GM19025 (cell line): ENCODE data around the gene SPEG.
"Not testable (repeated sequence)": the region's sequence is repeated elsewhere in the genome, so short reads cannot be mapped to it uniquely, and the experiment has no call there.

Experiments
- ATAC-seq: cut with Tn5 transposase; IDR thresholded peaks from one replicate; pipeline ENCODE4 v1.9.1; 2021; ENCODE audit warnings: mild to moderate bottlenecking, low read depth, moderate library complexity; ENCODE audit not compliant: unreplicated experiment

Gene SPEG

DNA sequence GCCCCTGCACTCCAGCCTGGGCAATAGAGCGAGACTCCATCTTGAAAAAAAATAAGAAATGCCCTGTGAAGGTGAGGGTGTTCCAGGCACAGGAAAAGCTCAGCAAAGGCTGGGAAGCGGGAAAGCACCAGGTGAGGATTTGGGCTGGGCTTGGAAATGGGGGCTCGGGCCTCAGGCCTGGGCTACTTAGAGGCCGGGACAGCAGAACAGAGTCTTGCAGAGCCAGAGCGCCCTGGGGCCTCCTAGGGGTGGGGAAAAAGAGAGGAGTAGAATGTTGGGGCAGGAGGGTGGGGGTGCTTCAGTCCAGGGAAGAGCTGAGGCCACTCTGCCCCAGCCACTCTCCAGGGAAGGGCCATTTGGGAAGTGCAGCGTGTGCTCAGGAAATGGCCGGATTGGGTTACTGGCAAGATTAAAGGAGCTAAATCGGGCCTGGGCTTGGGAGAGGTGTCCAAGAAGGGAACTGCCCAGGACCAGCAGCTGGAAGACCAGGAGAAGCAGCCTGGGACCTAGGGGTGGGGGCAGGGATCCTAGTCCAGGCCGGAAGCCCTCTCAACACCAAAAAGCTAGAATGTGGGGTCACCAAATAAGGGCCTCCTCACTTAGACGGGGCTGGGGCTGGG, 30.2 kb upstream of the SPEG start:
- no peak for ATAC-seq

- ATAC-seq: no peak
Observed at GRCh38 chr2:219404954-219405353, 29.7 kb upstream of the SPEG start.

DNA sequence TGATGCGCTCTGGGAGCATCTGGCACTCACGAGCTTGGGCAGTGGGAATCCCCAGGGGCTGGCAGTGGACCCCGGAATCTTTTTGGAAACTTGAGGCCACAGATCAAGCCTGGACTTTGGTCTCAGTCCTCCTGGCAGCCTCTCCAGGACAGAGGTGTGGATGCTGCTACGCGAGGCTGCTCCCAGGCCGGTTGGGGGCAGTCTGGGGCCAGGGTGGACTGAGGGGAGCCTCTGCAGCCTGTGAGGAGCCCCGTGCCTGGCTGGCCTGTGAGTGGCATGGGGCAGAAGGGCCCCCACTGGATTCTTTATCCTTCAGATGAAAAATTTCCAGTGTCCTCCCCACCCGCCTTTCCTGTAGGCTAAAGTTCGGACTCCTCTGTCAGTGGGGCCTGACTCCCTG, 29.2 kb upstream of the SPEG start:
- no peak for ATAC-seq

GRCh38 chr2:219405958-219406860, 28.4 kb upstream of the SPEG start:
- ATAC-seq: no peak

DNA sequence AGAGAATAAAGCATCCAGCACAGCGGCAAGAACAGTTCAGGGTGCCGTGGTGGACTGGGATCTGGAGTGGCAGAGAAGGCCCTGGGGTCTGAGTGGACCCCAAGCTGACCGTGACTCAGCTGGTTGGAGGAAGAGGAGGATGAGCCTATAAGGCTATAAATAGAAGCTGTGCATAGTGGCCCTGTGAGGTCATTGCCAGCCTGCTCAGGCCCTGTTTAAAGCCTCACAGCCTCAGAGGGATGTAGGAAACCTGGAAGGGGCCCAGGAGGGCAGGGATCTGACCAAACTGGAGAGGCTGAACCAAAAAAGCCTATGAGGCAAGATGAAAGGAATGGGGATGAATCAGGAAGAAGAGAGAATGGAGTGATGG, 27.8 kb upstream of the SPEG start:
- no peak for ATAC-seq

DNA sequence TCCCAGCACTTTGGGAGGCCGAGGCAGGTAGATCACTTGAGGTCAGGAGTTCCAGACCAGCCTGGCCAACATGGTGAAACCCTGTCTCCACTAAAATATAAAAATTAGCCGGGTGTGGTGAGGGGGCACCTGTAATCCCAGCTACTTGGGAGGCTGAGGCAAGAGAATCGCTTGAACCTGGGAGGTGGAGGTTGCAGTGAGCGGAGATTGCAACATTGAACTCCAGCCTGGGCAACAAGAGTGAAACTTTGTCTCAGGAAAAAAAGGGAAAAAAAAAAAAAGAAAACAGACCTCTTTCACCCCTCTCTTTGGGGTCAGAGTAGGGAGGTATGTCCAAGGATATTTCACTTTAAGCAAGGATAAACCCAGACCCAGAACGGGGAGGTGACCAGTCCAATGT, 27.3 kb upstream of the SPEG start:
- ATAC-seq: not testable (repeated sequence)

- no peak for ATAC-seq
Observed at GRCh38 chr2:219408204-219408603, 26.4 kb upstream of the SPEG start.

GRCh38 chr2:219408631-219409030, 26.0 kb upstream of the SPEG start:
- ATAC-seq: no peak

DNA sequence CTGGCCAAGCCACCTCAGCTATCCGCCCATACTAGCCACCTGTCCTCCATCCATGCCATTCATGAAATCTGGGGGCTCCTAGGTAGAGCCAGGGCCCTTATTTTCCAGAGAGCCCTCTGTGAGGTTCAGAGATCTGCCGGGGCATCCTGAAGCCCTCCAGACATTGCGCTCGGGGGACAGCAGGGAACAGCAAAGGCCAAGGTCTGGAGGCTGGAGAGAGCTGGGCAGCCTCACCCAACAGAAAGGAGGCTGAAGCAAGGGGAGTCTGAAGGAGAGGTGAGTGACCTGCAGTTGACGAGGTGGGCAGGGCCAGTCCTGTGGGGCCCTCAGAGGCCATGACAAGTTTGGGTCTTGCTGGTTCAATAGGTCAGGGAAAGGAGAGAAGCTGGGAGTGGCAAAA, 25.0 kb upstream of the SPEG start:
- ATAC-seq: no peak

GRCh38 chr2:219410390-219410789, 24.3 kb upstream of the SPEG start:
- ATAC-seq: no peak

- no peak for ATAC-seq
Observed at GRCh38 chr2:219414857-219415256, 19.8 kb upstream of the SPEG start.

DNA sequence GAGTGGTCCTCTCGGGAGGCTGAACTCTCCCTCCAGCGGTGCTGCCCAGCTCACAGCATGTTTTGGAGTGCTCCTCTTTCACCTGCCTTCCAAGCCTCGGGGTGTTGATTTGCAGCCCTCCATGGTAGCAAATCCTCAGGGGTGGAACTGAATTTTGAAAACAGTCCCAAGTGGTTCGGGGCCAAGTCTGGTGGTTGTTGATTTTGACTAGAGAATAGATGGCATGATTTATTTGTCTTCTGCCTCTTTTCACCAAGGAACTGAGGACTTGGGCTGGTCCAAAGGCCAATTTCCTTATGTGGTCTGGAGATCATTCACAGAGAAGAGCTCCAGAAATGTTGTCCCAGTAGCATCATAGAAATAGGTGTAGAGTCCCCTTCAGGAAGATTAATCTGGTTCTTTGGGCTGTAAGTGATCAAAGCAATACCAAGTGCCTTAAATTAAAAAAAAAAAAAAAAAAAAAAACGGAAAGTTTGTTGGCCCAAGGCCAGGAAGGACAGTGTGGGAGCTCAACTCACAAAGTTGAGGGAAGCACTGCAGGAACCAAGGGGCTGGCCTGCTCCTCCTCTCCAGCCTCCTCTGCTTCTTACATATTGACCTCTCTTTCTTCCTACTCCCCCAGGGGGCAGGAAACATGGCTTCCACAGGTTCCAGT, 18.9 kb upstream of the SPEG start:
- no peak for ATAC-seq

- ATAC-seq: no peak
Observed at GRCh38 chr2:219416235-219416602, 18.4 kb upstream of the SPEG start.

GRCh38 chr2:219416938-219417337, 17.7 kb upstream of the SPEG start:
- no peak for ATAC-seq

DNA sequence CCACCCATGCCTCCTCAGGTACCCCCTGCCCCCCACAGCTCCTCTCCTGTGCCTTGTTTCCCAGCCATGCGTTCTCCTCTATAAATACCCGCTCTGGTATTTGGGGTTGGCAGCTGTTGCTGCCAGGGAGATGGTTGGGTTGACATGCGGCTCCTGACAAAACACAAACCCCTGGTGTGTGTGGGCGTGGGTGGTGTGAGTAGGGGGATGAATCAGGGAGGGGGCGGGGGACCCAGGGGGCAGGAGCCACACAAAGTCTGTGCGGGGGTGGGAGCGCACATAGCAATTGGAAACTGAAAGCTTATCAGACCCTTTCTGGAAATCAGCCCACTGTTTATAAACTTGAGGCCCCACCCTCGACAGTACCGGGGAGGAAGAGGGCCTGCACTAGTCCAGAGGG, 17.3 kb upstream of the SPEG start:
- ATAC-seq: no peak

DNA sequence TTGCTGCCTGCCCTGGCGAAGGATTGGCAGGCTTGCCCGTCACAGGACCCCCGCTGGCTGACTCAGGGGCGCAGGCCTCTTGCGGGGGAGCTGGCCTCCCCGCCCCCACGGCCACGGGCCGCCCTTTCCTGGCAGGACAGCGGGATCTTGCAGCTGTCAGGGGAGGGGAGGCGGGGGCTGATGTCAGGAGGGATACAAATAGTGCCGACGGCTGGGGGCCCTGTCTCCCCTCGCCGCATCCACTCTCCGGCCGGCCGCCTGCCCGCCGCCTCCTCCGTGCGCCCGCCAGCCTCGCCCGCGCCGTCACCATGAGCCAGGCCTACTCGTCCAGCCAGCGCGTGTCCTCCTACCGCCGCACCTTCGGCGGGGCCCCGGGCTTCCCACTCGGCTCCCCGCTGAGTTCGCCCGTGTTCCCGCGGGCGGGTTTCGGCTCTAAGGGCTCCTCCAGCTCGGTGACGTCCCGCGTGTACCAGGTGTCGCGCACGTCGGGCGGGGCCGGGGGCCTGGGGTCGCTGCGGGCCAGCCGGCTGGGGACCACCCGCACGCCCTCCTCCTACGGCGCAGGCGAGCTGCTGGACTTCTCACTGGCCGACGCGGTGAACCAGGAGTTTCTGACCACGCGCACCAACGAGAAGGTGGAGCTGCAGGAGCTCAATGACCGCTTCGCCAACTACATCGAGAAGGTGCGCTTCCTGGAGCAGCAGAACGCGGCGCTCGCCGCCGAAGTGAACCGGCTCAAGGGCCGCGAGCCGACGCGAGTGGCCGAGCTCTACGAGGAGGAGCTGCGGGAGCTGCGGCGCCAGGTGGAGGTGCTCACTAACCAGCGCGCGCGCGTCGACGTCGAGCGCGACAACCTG, 16.3 kb upstream of the SPEG start, which contains the start of gene DES:
TSS of gene DES (plus strand) at position 223 of the 857 bp plus-strand sequence. CDS start at position 309, 86 bp downstream.
- no peak for ATAC-seq

- no peak for ATAC-seq
Observed at GRCh38 chr2:219419012-219419324, 15.7 kb upstream of the SPEG start.

DNA sequence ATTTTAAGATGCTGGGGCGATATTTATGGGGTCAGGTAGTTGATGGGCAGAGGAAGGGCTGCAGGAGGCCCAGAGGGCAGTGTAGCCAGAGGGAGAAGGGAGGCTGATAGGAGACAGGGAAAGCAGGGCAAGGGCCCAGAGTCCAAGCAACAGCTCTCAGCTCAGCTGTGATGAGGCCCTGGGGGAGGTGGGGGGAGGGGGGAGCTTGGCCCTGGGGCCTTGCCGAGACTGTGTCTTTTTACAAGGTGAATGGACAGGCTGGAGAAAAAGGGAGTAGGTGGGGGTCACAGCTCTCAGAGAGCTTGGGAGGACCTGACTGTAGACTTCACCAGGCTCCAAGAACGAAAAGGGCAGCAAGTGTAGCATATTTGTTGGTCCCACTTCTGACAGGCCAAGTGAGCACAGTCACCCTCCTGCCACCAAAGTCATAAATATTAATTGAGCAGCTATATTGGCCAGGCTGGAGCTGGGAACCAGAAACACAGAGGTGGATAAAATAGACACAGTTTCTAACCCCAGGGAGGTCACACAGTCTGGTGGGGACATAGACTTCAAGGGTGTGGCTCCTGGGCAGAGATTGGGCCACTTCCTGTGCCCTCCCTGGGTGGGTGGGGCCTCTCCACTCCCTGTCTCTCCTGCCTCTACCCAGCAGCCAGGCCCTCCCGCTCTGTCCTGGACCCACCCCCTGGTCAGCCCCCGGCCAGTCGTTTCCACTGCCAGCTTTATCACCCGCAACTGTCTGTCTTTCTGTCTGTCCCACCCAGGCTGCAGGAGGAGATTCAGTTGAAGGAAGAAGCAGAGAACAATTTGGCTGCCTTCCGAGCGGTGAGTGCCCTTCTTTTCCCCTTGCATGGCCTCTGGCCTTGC, 15.1 kb upstream of the SPEG start:
- ATAC-seq: no peak

DNA sequence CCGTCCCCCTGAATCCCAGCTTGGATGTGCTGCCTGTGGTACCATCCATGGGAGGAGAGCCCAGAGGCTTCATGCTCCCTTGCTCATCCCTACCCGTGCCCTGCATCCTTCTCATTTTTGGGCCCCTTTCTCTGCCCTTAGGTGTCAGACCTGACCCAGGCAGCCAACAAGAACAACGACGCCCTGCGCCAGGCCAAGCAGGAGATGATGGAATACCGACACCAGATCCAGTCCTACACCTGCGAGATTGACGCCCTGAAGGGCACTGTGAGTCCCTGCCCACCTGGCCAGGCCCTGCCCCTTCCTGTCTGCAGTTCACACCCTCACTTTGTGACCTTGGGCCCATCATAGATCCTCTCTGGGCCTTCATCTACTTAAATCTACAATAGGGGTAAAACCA, 14.0 kb upstream of the SPEG start:
- ATAC-seq: no peak

DNA sequence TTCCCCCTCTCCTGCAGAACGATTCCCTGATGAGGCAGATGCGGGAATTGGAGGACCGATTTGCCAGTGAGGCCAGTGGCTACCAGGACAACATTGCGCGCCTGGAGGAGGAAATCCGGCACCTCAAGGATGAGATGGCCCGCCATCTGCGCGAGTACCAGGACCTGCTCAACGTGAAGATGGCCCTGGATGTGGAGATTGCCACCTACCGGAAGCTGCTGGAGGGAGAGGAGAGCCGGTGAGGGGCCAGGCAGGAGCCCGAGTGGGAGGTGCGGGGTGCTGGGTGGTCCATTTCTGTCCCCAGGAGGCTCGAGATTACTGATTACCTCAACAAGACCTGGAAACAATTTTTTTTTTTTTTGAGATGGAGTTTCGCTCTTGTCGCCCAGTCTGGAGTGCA, 13.3 kb upstream of the SPEG start:
- no peak for ATAC-seq
